Liver (tissue), 9 donors: ENCODE results near the gene NUDT1. TPM values are rescaled to one million over a fixed set of nuclear protein-coding genes. Genes with fewer than 3 reads are reported as not detected.

Experiments
- DNase-seq: peaks from one replicate; pipeline ENCODE4 v3.0.0-alpha.2; 2017; ENCODE audit warnings: low spot score
- H3K27ac ChIP-seq, 2 donors: one replicate each; pipeline ENCODE4 v1.7.0; 2013; ENCODE audit warnings: inconsistent platforms in 2 of 2, low read length in 2 of 2, control low read depth in 1 of 2, low read depth in 1 of 2, mild to moderate bottlenecking in 1 of 2
- H3K27me3 ChIP-seq, 4 donors: one replicate each; pipeline versions ENCODE4 v1.6.1 to v1.7.0; 2013; ENCODE audit warnings: low read length in 3 of 4, inconsistent platforms in 1 of 4, mild to moderate bottlenecking in 1 of 4, moderate library complexity in 1 of 4; ENCODE audit not compliant: control insufficient read depth in 4 of 4, insufficient read depth in 4 of 4
- H3K36me3 ChIP-seq, 4 donors: one replicate each; pipeline versions ENCODE4 v1.6.1 to v1.7.0; 2013; ENCODE audit warnings: low read length in 3 of 4, mild to moderate bottlenecking in 3 of 4, low read depth in 1 of 4, moderate library complexity in 1 of 4; ENCODE audit not compliant: control insufficient read depth in 4 of 4, insufficient read depth in 3 of 4
- H3K4me1 ChIP-seq, 4 donors: one replicate each; pipeline versions ENCODE4 v1.6.1 to v1.7.0; 2013; ENCODE audit warnings: low read length in 3 of 4, mild to moderate bottlenecking in 3 of 4, moderate library complexity in 1 of 4; ENCODE audit not compliant: control insufficient read depth in 4 of 4, insufficient read depth in 4 of 4
- H3K4me3 ChIP-seq, 3 donors: one replicate each; pipeline versions ENCODE4 v1.6.1 to v1.7.0; 2013; ENCODE audit warnings: low read length in 3 of 3, control low read depth in 1 of 3, low read depth in 1 of 3, mild to moderate bottlenecking in 1 of 3
- H3K9ac ChIP-seq, 2 donors: one replicate each; pipeline ENCODE4 v1.7.0; 2013; ENCODE audit warnings: low read length in 2 of 2, mild to moderate bottlenecking in 2 of 2, moderate library complexity in 2 of 2, control low read depth in 1 of 2, low read depth in 1 of 2
- H3K9me3 ChIP-seq, 4 donors: one replicate each; pipeline versions ENCODE4 v1.6.1 to v1.7.0; 2013; ENCODE audit warnings: low read length in 3 of 4; ENCODE audit not compliant: control insufficient read depth in 4 of 4
- EGR1 ChIP-seq, 2 donors: IDR thresholded peaks; 2 replicates each; pipeline ENCODE4 v1.6.1; 2016 to 2018; ENCODE audit warnings: antibody characterized with exemption in 2 of 2, low read depth in 2 of 2
- FOXA1 ChIP-seq: IDR thresholded peaks from 2 replicates; pipeline ENCODE4 v1.6.1; 2016; ENCODE audit warnings: antibody characterized with exemption
- FOXA2 ChIP-seq: IDR thresholded peaks from 2 replicates; pipeline ENCODE4 v1.6.1; 2016; ENCODE audit warnings: antibody characterized with exemption
- GABPA ChIP-seq, 2 donors: IDR thresholded peaks in 1 of 2; conservative IDR thresholded peaks in 1 of 2; 2 replicates each; pipeline ENCODE4 v1.6.1; 2016; ENCODE audit warnings: antibody characterized with exemption in 2 of 2, mild to moderate bottlenecking in 1 of 2, moderate library complexity in 1 of 2
- HNF4A ChIP-seq, 2 donors: conservative IDR thresholded peaks; 2 replicates each; pipeline ENCODE4 v1.6.1; 2016; ENCODE audit warnings: antibody characterized with exemption in 2 of 2, mild to moderate bottlenecking in 2 of 2
- HNF4G ChIP-seq: IDR thresholded peaks from 2 replicates; pipeline ENCODE4 v1.6.1; 2016; ENCODE audit warnings: antibody characterized with exemption
- JUND ChIP-seq, 2 donors: IDR thresholded peaks; 2 replicates each; pipeline ENCODE4 v1.6.1; 2016; ENCODE audit warnings: antibody characterized with exemption in 2 of 2
- NR2F2 ChIP-seq: IDR thresholded peaks from 2 replicates; pipeline ENCODE4 v1.6.1; 2016; ENCODE audit warnings: antibody characterized with exemption
- RAD21 ChIP-seq, 2 donors: IDR thresholded peaks; 2 replicates each; pipeline ENCODE4 v1.6.1; 2016; ENCODE audit warnings: antibody characterized with exemption in 2 of 2, mild to moderate bottlenecking in 2 of 2
- RXRA ChIP-seq, 2 donors: IDR thresholded peaks; 2 replicates each; pipeline ENCODE4 v1.6.1; 2017 to 2018; ENCODE audit warnings: antibody characterized with exemption in 2 of 2, mild to moderate bottlenecking in 1 of 2
- SP1 ChIP-seq: IDR thresholded peaks from 2 replicates; pipeline ENCODE4 v1.6.1; 2018; ENCODE audit warnings: antibody characterized with exemption, mild to moderate bottlenecking
- TAF1 ChIP-seq: conservative IDR thresholded peaks from 2 replicates; pipeline ENCODE4 v1.6.1; 2016; ENCODE audit warnings: antibody characterized with exemption, mild to moderate bottlenecking
- YY1 ChIP-seq: IDR thresholded peaks from 2 replicates; pipeline ENCODE4 v1.6.1; 2016; ENCODE audit warnings: antibody characterized with exemption, mild to moderate bottlenecking
- WGBS: extraction: QIAGEN DNeasy Blood & Tissue Kit; methylation state at CpG from one replicate; pipeline ENCODE4 v1.1.7; 2013; 5-methylcytosine and 5-hydroxymethylcytosine counted together
- polyA plus RNA-seq, 2 donors: library from polyadenylated mRNA; stranded (reverse) in 1 of 2; unstranded in 1 of 2; fragments of 200-250 nt in 1 of 2; fragments of >200 nt in 1 of 2; fragmentation: Nextera tagmentation in 1 of 2; extraction: Ambion mirVana in 1 of 2; gene quantifications; one replicate each; pipeline versions ENCODE4 v1.2.1 to v1.2.3, GENCODE V29; 2013 to 2015
- total RNA-seq, 2 donors: library from RNA; depleted of rRNA; stranded (reverse); fragments of >200 nt; gene quantifications; one replicate each; pipeline ENCODE4 v1.2.3, GENCODE V29; 2014
- TF ChIP-seq, protein P1 (sequence below): fragments of 150-350 bp; IDR thresholded peaks from 2 replicates; pipeline ENCODE4 v1.5.1; 2017; ENCODE audit warnings: improper control_type of control experiment, low read depth, low read length; ENCODE audit not compliant: missing input control
- TF ChIP-seq, protein P2 (sequence below): IDR thresholded peaks from 2 replicates; pipeline ENCODE4 v1.6.1; 2016; ENCODE audit warnings: antibody characterized with exemption
- TF ChIP-seq, protein P3 (sequence below): IDR thresholded peaks from 2 replicates; pipeline ENCODE4 v1.6.1; 2016; ENCODE audit warnings: antibody characterized with exemption
- TF ChIP-seq, protein P4 (sequence below): IDR thresholded peaks from 2 replicates; pipeline ENCODE4 v1.6.1; 2016; ENCODE audit warnings: antibody characterized with exemption, mild to moderate bottlenecking
- TF ChIP-seq, protein P5 (sequence below): IDR thresholded peaks from 2 replicates; pipeline ENCODE4 v1.6.1; 2016; ENCODE audit warnings: antibody characterized with exemption
- donor health status: healthy.
- donor health status: healthy.
- donor health status: healthy.
- donor health status: healthy.
- donor health status: healthy.

NUDT1 gene
- total and polyA plus RNA-seq, 4 donors = 1.0 to 22.3 (median 3.1) TPM

DNA sequence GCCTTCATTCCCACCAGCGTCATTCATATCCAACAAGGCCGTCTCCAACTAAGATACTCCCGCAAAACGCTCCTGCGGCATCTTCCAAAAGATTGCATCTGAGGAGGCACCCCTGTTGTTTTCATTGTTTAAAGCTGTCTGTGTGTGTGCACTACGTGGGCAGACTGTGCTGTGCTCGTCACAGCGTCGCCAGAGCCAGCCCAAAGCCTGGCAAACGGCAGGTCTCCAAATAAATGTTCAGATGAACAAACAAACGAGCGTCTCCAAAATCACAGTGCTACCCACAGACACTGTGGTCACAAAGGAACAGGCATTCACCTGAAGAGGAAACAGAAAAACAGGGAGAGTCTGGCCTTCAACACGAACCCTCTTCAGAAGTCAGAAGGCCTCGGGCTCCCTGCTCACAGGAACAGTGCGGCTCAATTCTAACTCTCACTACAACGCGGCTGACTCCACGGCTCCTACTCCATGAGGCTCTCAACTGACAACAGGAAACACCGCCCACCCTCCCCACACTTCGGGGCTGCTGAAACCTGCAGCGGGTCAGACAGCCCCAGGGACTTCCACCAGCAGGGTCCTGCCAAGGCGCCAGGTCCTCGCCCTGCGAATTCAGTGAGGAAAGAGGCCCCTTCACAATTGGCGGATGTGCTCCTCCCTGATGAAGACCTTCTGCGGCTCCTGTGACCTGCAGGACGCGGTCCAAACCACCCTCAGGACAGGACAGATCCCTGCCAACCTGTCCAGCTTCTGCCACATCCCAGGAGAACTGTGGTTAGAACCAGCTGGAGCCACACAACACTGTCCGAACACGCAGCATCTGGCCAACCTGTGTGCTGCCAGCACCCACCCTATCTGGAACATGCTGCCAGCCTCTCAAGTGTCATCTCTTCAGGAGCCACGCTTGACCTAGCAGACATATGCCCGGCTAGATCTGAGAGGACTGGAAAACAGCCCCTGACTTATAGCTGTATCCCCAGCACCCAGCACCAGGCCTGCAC is 45.3 kb upstream of the NUDT1 start:
- H3K4me1 ChIP-seq = no peaks in the 10 kb centered on the region
- H3K27me3 ChIP-seq = no peaks in the 10 kb centered on the region
- no peak for TF ChIP-seq RAD21 (IDR thresholded peaks at IDR 0.05)
- TF ChIP-seq, protein P1, sequence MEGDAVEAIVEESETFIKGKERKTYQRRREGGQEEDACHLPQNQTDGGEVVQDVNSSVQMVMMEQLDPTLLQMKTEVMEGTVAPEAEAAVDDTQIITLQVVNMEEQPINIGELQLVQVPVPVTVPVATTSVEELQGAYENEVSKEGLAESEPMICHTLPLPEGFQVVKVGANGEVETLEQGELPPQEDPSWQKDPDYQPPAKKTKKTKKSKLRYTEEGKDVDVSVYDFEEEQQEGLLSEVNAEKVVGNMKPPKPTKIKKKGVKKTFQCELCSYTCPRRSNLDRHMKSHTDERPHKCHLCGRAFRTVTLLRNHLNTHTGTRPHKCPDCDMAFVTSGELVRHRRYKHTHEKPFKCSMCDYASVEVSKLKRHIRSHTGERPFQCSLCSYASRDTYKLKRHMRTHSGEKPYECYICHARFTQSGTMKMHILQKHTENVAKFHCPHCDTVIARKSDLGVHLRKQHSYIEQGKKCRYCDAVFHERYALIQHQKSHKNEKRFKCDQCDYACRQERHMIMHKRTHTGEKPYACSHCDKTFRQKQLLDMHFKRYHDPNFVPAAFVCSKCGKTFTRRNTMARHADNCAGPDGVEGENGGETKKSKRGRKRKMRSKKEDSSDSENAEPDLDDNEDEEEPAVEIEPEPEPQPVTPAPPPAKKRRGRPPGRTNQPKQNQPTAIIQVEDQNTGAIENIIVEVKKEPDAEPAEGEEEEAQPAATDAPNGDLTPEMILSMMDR = no peak
- TF ChIP-seq HNF4G = no peak
- no peak for TF ChIP-seq GABPA (IDR thresholded peaks at IDR 0.05 in 1 of 2, conservative IDR thresholded peaks at IDR 0.05 in 1 of 2)
- no peak for TF ChIP-seq RXRA (IDR thresholded peaks at IDR 0.05)
- TF ChIP-seq JUND (IDR thresholded peaks at IDR 0.05) = no peak
- TF ChIP-seq, protein P2, sequence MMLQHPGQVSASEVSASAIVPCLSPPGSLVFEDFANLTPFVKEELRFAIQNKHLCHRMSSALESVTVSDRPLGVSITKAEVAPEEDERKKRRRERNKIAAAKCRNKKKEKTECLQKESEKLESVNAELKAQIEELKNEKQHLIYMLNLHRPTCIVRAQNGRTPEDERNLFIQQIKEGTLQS = no peak
- TF ChIP-seq TAF1 = no peak
- TF ChIP-seq YY1 = no peak
- no peak for TF ChIP-seq HNF4A (conservative IDR thresholded peaks at IDR 0.05)
- TF ChIP-seq SP1 = no peak
- TF ChIP-seq, protein P3, sequence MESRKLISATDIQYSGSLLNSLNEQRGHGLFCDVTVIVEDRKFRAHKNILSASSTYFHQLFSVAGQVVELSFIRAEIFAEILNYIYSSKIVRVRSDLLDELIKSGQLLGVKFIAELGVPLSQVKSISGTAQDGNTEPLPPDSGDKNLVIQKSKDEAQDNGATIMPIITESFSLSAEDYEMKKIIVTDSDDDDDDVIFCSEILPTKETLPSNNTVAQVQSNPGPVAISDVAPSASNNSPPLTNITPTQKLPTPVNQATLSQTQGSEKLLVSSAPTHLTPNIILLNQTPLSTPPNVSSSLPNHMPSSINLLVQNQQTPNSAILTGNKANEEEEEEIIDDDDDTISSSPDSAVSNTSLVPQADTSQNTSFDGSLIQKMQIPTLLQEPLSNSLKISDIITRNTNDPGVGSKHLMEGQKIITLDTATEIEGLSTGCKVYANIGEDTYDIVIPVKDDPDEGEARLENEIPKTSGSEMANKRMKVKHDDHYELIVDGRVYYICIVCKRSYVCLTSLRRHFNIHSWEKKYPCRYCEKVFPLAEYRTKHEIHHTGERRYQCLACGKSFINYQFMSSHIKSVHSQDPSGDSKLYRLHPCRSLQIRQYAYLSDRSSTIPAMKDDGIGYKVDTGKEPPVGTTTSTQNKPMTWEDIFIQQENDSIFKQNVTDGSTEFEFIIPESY = no peak
- TF ChIP-seq, protein P4, sequence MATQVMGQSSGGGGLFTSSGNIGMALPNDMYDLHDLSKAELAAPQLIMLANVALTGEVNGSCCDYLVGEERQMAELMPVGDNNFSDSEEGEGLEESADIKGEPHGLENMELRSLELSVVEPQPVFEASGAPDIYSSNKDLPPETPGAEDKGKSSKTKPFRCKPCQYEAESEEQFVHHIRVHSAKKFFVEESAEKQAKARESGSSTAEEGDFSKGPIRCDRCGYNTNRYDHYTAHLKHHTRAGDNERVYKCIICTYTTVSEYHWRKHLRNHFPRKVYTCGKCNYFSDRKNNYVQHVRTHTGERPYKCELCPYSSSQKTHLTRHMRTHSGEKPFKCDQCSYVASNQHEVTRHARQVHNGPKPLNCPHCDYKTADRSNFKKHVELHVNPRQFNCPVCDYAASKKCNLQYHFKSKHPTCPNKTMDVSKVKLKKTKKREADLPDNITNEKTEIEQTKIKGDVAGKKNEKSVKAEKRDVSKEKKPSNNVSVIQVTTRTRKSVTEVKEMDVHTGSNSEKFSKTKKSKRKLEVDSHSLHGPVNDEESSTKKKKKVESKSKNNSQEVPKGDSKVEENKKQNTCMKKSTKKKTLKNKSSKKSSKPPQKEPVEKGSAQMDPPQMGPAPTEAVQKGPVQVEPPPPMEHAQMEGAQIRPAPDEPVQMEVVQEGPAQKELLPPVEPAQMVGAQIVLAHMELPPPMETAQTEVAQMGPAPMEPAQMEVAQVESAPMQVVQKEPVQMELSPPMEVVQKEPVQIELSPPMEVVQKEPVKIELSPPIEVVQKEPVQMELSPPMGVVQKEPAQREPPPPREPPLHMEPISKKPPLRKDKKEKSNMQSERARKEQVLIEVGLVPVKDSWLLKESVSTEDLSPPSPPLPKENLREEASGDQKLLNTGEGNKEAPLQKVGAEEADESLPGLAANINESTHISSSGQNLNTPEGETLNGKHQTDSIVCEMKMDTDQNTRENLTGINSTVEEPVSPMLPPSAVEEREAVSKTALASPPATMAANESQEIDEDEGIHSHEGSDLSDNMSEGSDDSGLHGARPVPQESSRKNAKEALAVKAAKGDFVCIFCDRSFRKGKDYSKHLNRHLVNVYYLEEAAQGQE = no peak
- TF ChIP-seq NR2F2 = no peak
- TF ChIP-seq FOXA2 = no peak
- TF ChIP-seq, protein P5, sequence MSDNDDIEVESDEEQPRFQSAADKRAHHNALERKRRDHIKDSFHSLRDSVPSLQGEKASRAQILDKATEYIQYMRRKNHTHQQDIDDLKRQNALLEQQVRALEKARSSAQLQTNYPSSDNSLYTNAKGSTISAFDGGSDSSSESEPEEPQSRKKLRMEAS = no peak
- TF ChIP-seq FOXA1 = no peak
- no peak for TF ChIP-seq EGR1 (IDR thresholded peaks at IDR 0.05; ENCODE audit: low read depth in 2 of 2)
- WGBS = 94% methylated on average over 32 of the region's 32 CpGs
- H3K9me3 ChIP-seq = peaks cover 0 to 5% (median 3%) of the 10 kb centered on the region in 4 donors
- H3K36me3 ChIP-seq = peaks cover 4 to 12% (median 5%) of the 10 kb centered on the region in 4 donors
- no peak overlapping the region for H3K9ac ChIP-seq
- no peak for DNase-seq
- H3K27ac ChIP-seq = no peak overlapping the region
- no peak overlapping the region for H3K4me3 ChIP-seq
